Heart left ventricle (tissue), 13 donors: ENCODE measurements around the gene TNFRSF8.

Experiments
- CTCF ChIP-seq, 12 donors: fragments of 200-600 bp; sonication (generic) in 4 of 12; IDR thresholded peaks; one replicate each; pipeline versions ENCODE4 v1.5.0 to v1.8.0; 2018 to 2022; ENCODE audit warnings: antibody characterized with exemption in 12 of 12, mild to moderate bottlenecking in 5 of 12
- POLR2A ChIP-seq, 2 donors: fragments of 450-650 bp; IDR thresholded peaks; one replicate each; pipeline ENCODE4 v1.6.1; 2017; ENCODE audit warnings: antibody characterized with exemption in 2 of 2, mild to moderate bottlenecking in 2 of 2, moderate library complexity in 2 of 2
- donor health status: ischemic (EF 13 %, LVEDD 7.1; RV severe dilation, severe dysfunction).
- donor health status: DM: no; HTN: yes; CAD: no.
- donor health status: DM: no; HTN: no; CAD: no.
- donor health status: ischemic (EF 25% LVEDD 6.9; RV normal size, moderate dysfunction).
- donor health status: ischemic (EF 25% LVEDD 5.7; RV mildly dilated, moderate dysfunction).
- donor health status: ischemic (EF 35%, LVEDD 5.7; RV mildly dilated, moderate dysfunction).
- donor health status: nonischemic (EF 11% LVEDD 7.7; RV severe dilation, severe dysfunction).
- donor health status: DM: yes; HTN: yes; CAD: no.
- donor health status: PGD.
- donor health status: ischemic (EF 29% LVEDD 5.4; RV normal size, mild dysfunction).
- donor health status: nonischemic (EF 23%, LVEDD 6.1; RV moderate dilation, normal function).

- TF ChIP-seq POLR2A (IDR thresholded peaks at IDR 0.05) (peak in 1 of 2 donors; percentile 36), CTCF (IDR thresholded peaks at IDR 0.05) (peak; percentile 11 to 58 (median 39))
Measured at GRCh38 chr1:12184008-12184681, 121.0 kb downstream of the TNFRSF8 start.
